ENCODE data around the gene TNS2.

The TNS2 gene

DNA sequence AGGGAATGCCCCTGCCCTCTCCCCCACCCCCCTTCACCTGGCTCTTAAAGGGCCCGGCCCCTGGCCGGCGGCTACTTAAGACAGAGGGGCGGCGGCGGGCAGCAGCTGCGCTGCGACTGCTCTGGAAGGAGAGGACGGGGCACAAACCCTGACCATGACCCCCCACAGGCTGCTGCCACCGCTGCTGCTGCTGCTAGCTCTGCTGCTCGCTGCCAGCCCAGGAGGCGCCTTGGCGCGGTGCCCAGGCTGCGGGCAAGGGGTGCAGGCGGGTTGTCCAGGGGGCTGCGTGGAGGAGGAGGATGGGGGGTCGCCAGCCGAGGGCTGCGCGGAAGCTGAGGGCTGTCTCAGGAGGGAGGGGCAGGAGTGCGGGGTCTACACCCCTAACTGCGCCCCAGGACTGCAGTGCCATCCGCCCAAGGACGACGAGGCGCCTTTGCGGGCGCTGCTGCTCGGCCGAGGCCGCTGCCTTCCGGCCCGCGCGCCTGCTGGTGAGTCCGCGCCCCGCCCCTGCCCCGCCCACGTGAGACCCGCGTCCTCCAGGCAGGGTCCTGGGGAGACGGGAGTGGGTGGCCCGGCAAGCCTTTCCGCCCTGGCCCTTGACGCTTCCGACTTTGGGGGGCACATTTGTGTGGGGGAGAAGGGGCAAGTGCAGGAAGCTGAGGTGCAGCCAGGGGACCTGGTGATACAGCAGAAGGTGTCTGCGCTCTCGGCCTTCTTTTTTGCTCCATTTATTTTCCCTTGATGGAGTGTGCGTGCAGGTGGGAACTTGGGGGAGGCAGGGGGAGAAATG, 47.9 kb downstream of the TNS2 start, which contains the start of gene IGFBP6:
IGFBP6 (plus strand) TSS at position 104 of the 790 bp plus-strand sequence; CDS start at position 155, 51 bp downstream.
- Histone ChIP-seq H3K9ac (ENCODE audit: low read length) (peak within 1 kb of the TSS; percentile 65), H3K79me2 (ENCODE audit: insufficient read depth, low read length) (no peaks in the 10 kb centered on the region), H3K4me3 (ENCODE audit: low read depth, low read length, poor library complexity, severe bottlenecking) (peak within 1 kb of the TSS; percentile 61), H3F3A (ENCODE audit: insufficient read depth, low read length) (no peaks in the 10 kb centered on the region), H3K9me3 (ENCODE audit: low read length) (no peaks in the 10 kb centered on the region), H3K36me3 (ENCODE audit: insufficient read depth, low read length) (no peaks in the 10 kb centered on the region), H3K4me2 (ENCODE audit: low read length) (peak within 1 kb of the TSS; percentile 93), H3K4me1 (ENCODE audit: insufficient read depth, low read length, severe bottlenecking) (peaks cover 29% of the 10 kb centered on the region), H3K27ac (ENCODE audit: low read depth, low read length, poor library complexity, severe bottlenecking) (no peak within 1 kb of the TSS), H3K9me2 (ENCODE audit: low read depth, low read length) (no peaks in the 10 kb centered on the region), H2AFZ (ENCODE audit: low read length) (no peak within 1 kb of the TSS), H4K20me1 (ENCODE audit: insufficient read depth, low read length) (no peaks in the 10 kb centered on the region), H3K27me3 (ENCODE audit: insufficient read depth, low read length) (peaks cover 5% of the 10 kb centered on the region; the same call in 1 of the 2 replicates)
- TF ChIP-seq EZH2 (IDR thresholded peaks at IDR 0.05; ENCODE audit: borderline replicate concordance, low read length) = no peak
- TF ChIP-seq, protein P1, sequence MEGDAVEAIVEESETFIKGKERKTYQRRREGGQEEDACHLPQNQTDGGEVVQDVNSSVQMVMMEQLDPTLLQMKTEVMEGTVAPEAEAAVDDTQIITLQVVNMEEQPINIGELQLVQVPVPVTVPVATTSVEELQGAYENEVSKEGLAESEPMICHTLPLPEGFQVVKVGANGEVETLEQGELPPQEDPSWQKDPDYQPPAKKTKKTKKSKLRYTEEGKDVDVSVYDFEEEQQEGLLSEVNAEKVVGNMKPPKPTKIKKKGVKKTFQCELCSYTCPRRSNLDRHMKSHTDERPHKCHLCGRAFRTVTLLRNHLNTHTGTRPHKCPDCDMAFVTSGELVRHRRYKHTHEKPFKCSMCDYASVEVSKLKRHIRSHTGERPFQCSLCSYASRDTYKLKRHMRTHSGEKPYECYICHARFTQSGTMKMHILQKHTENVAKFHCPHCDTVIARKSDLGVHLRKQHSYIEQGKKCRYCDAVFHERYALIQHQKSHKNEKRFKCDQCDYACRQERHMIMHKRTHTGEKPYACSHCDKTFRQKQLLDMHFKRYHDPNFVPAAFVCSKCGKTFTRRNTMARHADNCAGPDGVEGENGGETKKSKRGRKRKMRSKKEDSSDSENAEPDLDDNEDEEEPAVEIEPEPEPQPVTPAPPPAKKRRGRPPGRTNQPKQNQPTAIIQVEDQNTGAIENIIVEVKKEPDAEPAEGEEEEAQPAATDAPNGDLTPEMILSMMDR (IDR thresholded peaks at IDR 0.05; ENCODE audit: low read length) = no peak

DNA sequence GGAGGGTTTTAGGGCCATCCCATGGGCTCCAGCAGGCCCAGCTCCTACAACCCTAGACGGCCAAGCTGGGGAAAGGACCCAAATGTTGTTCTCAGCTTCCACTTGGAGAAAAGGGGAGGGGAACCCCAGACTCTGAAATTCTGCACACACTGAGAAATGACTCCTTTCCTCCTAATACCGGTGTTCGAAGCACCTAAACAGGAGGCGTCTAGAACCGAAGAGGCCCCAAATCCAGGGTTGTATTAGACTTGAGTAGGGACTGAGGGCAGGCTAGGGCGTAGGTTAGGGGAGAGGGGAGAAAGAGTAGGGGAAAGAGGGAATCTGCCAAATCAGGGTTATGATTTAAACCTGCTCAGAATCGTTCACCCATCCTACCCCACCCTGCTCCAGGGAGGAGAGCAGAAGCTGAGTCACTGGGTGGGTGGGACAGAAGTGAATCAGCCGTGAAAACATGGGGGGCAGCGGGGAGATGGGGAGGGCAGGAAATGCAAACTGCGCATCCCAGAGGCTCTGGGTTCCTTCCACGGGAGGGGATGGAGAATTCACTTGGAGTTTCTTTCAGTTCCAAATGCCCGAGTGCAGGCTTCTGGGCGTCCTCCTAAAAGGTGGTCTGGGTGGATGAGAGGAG, 48.6 kb downstream of the TNS2 start:
- Histone ChIP-seq H3K27ac (ENCODE audit: low read depth, low read length, poor library complexity, severe bottlenecking) (no peak overlapping the region), H4K20me1 (ENCODE audit: insufficient read depth, low read length) (no peaks in the 10 kb centered on the region), H3K4me2 (ENCODE audit: low read length) (peak overlapping the region; percentile 93), H3F3A (ENCODE audit: insufficient read depth, low read length) (no peaks in the 10 kb centered on the region), H3K9me2 (ENCODE audit: low read depth, low read length) (no peaks in the 10 kb centered on the region), H3K36me3 (ENCODE audit: insufficient read depth, low read length) (no peaks in the 10 kb centered on the region), H3K9me3 (ENCODE audit: low read length) (no peaks in the 10 kb centered on the region), H3K79me2 (ENCODE audit: insufficient read depth, low read length) (no peaks in the 10 kb centered on the region), H3K27me3 (ENCODE audit: insufficient read depth, low read length) (peaks cover 5% of the 10 kb centered on the region; the same call in 1 of the 2 replicates), H3K9ac (ENCODE audit: low read length) (peak overlapping the region; percentile 65), H3K4me1 (ENCODE audit: insufficient read depth, low read length, severe bottlenecking) (peaks cover 37% of the 10 kb centered on the region), H3K4me3 (ENCODE audit: low read depth, low read length, poor library complexity, severe bottlenecking) (peak overlapping the region; percentile 61), H2AFZ (ENCODE audit: low read length) (no peak overlapping the region)
- no peak for TF ChIP-seq EZH2 (IDR thresholded peaks at IDR 0.05; ENCODE audit: borderline replicate concordance, low read length)
- TF ChIP-seq, protein P1 (IDR thresholded peaks at IDR 0.05; ENCODE audit: low read length) = no peak

DNA sequence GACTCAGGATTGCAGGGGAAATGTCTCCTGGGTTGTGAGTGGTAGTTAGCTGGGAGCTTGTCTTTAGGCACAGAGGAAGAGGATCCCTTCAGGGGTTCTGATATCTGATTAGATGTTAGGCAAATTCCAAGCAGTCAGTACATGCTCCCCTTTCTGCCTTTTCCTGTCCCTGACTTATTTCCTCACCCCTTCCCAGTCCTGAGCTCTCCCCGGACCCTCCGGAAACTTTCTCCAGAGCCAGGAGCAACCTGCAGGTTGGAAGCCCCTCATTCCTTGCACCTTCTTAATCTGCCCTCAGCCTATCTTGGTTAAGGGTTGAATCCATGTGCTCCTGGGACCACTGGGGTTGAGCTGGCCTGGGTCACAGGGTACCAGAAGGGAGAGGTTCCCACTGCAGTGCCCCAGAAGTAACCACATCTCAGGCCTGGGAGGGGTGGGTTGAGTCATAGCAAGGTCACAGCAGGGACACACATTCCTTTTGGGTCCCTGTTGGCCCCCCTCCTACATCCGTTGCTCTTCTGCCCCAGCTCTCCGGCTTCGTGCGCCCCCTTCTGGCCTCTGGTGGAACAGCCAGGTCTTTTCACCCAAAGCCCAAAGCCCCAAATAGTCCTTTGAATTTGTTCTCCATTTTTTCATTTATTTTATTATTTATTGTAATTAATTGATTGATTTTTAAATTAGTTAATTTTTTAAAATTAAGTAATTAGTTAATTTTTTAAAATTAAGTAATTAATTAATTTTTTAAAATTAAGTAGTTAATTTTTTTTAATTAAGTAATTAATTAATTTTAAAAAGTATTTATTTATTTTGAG, 49.4 kb downstream of the TNS2 start:
- H3K79me2 ChIP-seq (ENCODE audit: insufficient read depth, low read length) = no peaks in the 10 kb centered on the region
- TF ChIP-seq, protein P1 (IDR thresholded peaks at IDR 0.05; ENCODE audit: low read length) = peak; percentile 92
- TF ChIP-seq EZH2 (IDR thresholded peaks at IDR 0.05; ENCODE audit: borderline replicate concordance, low read length) = no peak
- H3K9me2 ChIP-seq (ENCODE audit: low read depth, low read length) = no peaks in the 10 kb centered on the region
- H3K27ac ChIP-seq (ENCODE audit: low read depth, low read length, poor library complexity, severe bottlenecking) = no peak overlapping the region
- no peaks in the 10 kb centered on the region for H3K36me3 ChIP-seq (ENCODE audit: insufficient read depth, low read length)
- no peak overlapping the region for H3K4me2 ChIP-seq (ENCODE audit: low read length)
- no peaks in the 10 kb centered on the region for H4K20me1 ChIP-seq (ENCODE audit: insufficient read depth, low read length)
- no peak overlapping the region for H2AFZ ChIP-seq (ENCODE audit: low read length)
- H3F3A ChIP-seq (ENCODE audit: insufficient read depth, low read length) = no peaks in the 10 kb centered on the region
- peaks cover 45% of the 10 kb centered on the region for H3K4me1 ChIP-seq (ENCODE audit: insufficient read depth, low read length, severe bottlenecking)
- H3K9ac ChIP-seq (ENCODE audit: low read length) = no peak overlapping the region
- peaks cover 5% of the 10 kb centered on the region; the same call in 1 of the 2 replicates for H3K27me3 ChIP-seq (ENCODE audit: insufficient read depth, low read length)
- no peaks in the 10 kb centered on the region for H3K9me3 ChIP-seq (ENCODE audit: low read length)
- no peak overlapping the region for H3K4me3 ChIP-seq (ENCODE audit: low read depth, low read length, poor library complexity, severe bottlenecking)
